ENCODE results near the gene CFAP221. TPM values are rescaled to one million over a fixed set of nuclear protein-coding genes. Genes with fewer than 3 reads are reported as not detected.

Gene CFAP221
- total RNA-seq, 1 experiment from 2014 or later, result 0.20 TPM

- Mint-ChIP-seq H3K36me3 (ENCODE audit: insufficient read depth in 1 of 3, low read depth in 3 of 3) (peaks cover 3 to 12% (median 4%) of the 10 kb centered on the region in 3 experiments; a peak in 6 of 7 replicates), H3K27me3 (ENCODE audit: low read depth) (peaks cover 6% of the 10 kb centered on the region), H3K4me1 (peaks cover 15 to 18% of the 10 kb centered on the region in 2 experiments), H3K9me3 (peaks cover 11 to 13% of the 10 kb centered on the region in 2 experiments), H3K27ac (no peak overlapping the region), H3K4me3 (no peak overlapping the region)
- Histone ChIP-seq H3K14ac (ENCODE audit: insufficient read depth, low read length) (no peak overlapping the region), H2BK12ac (ENCODE audit: insufficient read length, low read depth, low read length) (no peak overlapping the region), H3T11ph (ENCODE audit: low read length) (no peak overlapping the region), H2BK20ac (ENCODE audit: low read depth, low read length, poor library complexity, severe bottlenecking) (no peak overlapping the region), H2BK15ac (ENCODE audit: low read depth, low read length) (no peak overlapping the region), H4K20me1 (ENCODE audit: control insufficient read depth, insufficient read depth, insufficient read length) (no peaks in the 10 kb centered on the region), H2AK5ac (ENCODE audit: insufficient read length, low read length) (no peak overlapping the region), H3K4ac (ENCODE audit: low read depth, low read length) (no peak overlapping the region), H3K27me3 (ENCODE audit: insufficient read depth, low read length) (no peaks in the 10 kb centered on the region), H2AFZ (ENCODE audit: low read length) (no peak overlapping the region), H2BK120ac (ENCODE audit: low read depth, low read length, poor library complexity, severe bottlenecking) (no peak overlapping the region), H3K23ac (ENCODE audit: insufficient read length, low read depth, low read length) (no peak overlapping the region), H3K4me2 (ENCODE audit: insufficient read depth, insufficient read length, low read length) (no peak overlapping the region), H4K8ac (replicated peaks; ENCODE audit: insufficient read length, low read depth, low read length) (no peak overlapping the region), H3K9ac (ENCODE audit: extremely low read depth, insufficient read length, low read length) (no peak overlapping the region), H2BK5ac (ENCODE audit: insufficient read length, low read length) (no peak overlapping the region), H3K9me3 (ENCODE audit: control insufficient read depth, low read depth, low read length) (no peaks in the 10 kb centered on the region), H3K79me1 (ENCODE audit: insufficient read depth, low read depth, low read length, poor library complexity, severe bottlenecking) (no peaks in the 10 kb centered on the region), H3K23me2 (ENCODE audit: insufficient read length, low read depth, low read length, poor library complexity, severe bottlenecking) (no peaks in the 10 kb centered on the region), H3K56ac (ENCODE audit: insufficient read length, low read depth, low read length) (no peak overlapping the region), H3K27ac (ENCODE audit: insufficient read length, low read depth, low read length) (no peak overlapping the region), H3K18ac (ENCODE audit: insufficient read length, low read depth, low read length) (no peak overlapping the region), H4K5ac (ENCODE audit: insufficient read length, low read depth, low read length) (no peak overlapping the region), H3K4me1 (ENCODE audit: insufficient read depth, low read length) (no peaks in the 10 kb centered on the region), H3K79me2 (ENCODE audit: insufficient read depth, low read length) (no peaks in the 10 kb centered on the region), H4K91ac (ENCODE audit: insufficient read length, low read depth, low read length) (no peak overlapping the region)
- no CpG with 5 or more reads among the region's 1 CpG for WGBS (ENCODE audit: extremely low coverage, insufficient read length, low lambda C conversion rate)
- no peak for DNase-seq
- no peak for TF ChIP-seq CTCF (conservative IDR thresholded peaks at IDR 0.05)
These were observed 10.7 kb upstream of the CFAP221 start for GRCh38 chr2:119533560-119533959.

All from H9 (cell line).